C4-2B (cell line): ENCODE data around the gene HSPB6.

Experiments
- H3K27ac ChIP-seq: fragments of 450-650 bp; 2 replicates; pipeline ENCODE4 v1.5.1; 2017
- ZFX ChIP-seq: fragments of 450-650 bp; IDR thresholded peaks from 2 replicates; pipeline ENCODE4 v1.6.1; 2017
- TF ChIP-seq, protein P1 (sequence below): fragments of 450-650 bp; conservative IDR thresholded peaks from 2 replicates; pipeline ENCODE4 v1.5.1; 2017; ENCODE audit warnings: mild to moderate bottlenecking

HSPB6 gene

DNA sequence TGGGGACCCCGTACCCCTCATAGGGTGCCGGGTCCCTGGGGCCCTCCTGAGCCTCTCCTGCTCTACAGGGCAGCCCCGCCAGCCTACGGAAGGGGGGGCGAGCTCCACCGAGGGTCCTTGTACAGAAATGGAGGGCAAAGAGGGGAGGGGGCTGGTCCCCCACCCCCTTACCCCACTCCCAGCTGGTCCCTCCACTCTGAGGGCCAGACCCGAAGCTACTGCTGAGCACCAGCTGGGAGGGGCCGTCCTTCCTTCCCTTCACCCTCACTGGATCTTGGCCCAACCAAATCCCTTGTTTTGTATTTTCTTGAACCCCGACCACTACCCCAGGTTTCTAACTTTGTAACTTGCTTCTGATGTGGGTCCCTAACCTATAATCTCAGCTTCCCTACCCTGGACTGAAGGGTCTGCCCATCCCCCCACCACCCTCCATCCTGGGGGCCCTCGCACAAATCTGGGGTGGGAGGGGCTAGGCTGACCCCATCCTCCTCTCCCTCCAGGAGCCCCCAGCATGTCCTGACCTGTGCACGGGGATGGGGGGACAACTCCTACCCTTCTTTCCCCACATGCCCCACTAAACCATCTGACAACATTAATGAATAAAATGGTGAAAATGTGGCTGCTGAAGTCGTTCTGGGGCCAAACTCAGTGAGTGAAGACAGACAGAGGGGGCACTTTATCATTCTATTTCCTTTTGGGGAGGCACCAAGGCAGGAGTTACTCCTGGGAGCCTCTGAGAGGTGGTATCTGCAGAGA lies 31.6 kb upstream of the HSPB6 start:
- TF ChIP-seq ZFX: no peak
- TF ChIP-seq, protein P1, sequence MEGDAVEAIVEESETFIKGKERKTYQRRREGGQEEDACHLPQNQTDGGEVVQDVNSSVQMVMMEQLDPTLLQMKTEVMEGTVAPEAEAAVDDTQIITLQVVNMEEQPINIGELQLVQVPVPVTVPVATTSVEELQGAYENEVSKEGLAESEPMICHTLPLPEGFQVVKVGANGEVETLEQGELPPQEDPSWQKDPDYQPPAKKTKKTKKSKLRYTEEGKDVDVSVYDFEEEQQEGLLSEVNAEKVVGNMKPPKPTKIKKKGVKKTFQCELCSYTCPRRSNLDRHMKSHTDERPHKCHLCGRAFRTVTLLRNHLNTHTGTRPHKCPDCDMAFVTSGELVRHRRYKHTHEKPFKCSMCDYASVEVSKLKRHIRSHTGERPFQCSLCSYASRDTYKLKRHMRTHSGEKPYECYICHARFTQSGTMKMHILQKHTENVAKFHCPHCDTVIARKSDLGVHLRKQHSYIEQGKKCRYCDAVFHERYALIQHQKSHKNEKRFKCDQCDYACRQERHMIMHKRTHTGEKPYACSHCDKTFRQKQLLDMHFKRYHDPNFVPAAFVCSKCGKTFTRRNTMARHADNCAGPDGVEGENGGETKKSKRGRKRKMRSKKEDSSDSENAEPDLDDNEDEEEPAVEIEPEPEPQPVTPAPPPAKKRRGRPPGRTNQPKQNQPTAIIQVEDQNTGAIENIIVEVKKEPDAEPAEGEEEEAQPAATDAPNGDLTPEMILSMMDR: no peak

DNA sequence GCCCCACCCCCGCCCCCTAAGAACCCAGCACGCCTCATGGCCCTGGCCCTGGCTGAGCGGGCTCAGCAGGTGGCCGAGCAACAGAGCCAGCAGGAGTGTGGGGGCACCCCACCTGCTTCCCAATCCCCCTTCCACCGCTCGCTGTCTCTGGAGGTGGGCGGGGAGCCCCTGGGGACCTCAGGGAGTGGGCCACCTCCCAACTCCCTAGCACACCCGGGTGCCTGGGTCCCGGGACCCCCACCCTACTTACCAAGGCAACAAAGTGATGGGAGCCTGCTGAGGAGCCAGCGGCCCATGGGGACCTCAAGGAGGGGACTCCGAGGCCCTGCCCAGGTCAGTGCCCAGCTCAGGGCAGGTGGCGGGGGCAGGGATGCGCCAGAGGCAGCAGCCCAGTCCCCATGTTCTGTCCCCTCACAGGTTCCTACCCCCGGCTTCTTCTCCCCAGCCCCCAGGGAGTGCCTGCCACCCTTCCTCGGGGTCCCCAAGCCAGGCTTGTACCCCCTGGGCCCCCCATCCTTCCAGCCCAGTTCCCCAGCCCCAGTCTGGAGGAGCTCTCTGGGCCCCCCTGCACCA lies 30.5 kb upstream of the HSPB6 start:
- H3K27ac ChIP-seq: no peak overlapping the region
- TF ChIP-seq, protein P1: no peak
- TF ChIP-seq ZFX: no peak

More for the DNA sequence above, 31.6 kb upstream of the HSPB6 start:
- no peak overlapping the region for H3K27ac ChIP-seq

DNA sequence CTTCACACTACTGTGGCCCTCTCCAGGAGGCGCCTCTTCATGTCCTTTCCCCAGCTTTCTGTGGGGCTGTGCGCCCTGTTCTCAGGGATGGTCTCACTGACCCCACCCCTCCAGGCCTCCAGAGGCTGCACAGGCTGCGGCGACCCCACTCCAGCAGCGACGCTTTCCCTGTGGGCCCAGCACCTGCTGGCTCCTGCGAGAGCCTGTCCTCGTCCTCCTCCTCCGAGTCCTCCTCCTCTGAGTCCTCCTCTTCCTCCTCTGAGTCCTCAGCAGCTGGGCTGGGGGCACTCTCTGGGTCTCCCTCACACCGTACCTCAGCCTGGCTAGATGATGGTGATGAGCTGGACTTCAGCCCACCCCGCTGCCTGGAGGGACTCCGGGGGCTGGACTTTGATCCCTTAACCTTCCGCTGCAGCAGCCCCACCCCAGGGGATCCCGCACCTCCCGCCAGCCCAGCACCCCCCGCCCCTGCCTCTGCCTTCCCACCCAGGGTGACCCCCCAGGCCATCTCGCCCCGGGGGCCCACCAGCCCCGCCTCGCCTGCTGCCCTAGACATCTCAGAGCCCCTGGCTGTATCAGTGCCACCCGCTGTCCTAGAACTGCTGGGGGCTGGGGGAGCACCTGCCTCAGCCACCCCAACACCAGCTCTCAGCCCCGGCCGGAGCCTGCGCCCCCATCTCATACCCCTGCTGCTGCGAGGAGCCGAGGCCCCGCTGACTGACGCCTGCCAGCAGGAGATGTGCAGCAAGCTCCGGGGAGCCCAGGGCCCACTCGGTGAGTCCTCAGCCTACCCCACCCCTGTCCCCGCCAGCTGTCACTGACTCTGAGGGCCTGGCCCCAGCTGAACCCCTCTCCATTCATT lies 29.7 kb upstream of the HSPB6 start:
- H3K27ac ChIP-seq: no peak overlapping the region
- TF ChIP-seq, protein P1: no peak
- TF ChIP-seq ZFX: no peak

DNA sequence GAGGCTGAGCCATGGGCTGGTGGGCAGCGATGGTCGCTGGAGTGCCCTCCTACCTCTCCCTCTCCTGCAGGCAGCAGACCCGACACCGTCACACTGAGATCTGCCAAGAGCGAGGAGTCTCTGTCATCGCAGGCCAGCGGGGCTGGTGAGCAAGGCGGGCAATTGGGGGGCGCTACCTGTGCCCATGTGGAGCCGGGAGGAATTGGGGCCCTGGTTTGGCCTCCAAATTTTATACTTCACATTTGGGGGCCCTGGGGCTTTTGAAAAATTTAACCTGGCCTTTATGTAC lies 28.5 kb upstream of the HSPB6 start:
- no peak overlapping the region for H3K27ac ChIP-seq
- TF ChIP-seq, protein P1: no peak
- no peak for TF ChIP-seq ZFX

DNA sequence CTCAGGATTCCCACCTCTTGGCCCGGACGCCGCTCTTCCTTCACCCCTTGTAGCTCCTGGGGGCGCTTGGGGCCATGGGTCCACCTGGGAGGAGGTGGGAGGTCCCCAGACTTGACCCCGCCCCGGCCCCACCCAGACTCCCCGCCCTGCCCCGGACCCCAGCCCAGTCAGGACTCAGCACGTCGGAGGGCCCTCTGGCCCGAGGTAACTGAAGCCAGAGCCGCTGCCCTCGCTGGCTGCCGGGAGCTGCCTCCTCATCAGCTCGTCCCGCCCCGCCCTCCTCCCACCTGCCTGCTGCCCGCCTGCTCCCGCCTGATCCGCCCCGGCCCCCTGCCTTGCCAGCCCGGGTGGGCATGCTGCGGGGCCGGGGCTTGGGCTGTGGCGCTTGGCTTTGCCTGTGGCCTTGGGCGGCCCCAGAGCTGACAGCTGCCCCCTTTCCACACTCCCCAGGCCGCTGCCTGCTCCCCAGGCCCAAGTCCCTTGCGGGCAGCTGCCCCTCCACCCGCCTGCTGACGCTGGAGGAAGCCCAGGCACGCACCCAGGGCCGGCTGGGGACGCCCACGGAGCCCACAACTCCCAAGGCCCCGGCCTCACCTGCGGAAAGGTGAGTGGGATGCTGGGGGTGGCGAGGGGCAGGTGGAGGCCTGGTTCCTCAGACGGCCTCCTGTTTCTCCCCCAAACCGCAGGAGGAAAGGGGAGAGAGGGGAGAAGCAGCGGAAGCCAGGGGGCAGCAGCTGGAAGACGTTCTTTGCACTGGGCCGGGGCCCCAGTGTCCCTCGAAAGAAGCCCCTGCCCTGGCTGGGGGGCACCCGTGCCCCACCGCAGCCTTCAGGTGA lies 27.9 kb upstream of the HSPB6 start:
- H3K27ac ChIP-seq: no peak overlapping the region
- no peak for TF ChIP-seq ZFX
- TF ChIP-seq, protein P1: no peak

DNA sequence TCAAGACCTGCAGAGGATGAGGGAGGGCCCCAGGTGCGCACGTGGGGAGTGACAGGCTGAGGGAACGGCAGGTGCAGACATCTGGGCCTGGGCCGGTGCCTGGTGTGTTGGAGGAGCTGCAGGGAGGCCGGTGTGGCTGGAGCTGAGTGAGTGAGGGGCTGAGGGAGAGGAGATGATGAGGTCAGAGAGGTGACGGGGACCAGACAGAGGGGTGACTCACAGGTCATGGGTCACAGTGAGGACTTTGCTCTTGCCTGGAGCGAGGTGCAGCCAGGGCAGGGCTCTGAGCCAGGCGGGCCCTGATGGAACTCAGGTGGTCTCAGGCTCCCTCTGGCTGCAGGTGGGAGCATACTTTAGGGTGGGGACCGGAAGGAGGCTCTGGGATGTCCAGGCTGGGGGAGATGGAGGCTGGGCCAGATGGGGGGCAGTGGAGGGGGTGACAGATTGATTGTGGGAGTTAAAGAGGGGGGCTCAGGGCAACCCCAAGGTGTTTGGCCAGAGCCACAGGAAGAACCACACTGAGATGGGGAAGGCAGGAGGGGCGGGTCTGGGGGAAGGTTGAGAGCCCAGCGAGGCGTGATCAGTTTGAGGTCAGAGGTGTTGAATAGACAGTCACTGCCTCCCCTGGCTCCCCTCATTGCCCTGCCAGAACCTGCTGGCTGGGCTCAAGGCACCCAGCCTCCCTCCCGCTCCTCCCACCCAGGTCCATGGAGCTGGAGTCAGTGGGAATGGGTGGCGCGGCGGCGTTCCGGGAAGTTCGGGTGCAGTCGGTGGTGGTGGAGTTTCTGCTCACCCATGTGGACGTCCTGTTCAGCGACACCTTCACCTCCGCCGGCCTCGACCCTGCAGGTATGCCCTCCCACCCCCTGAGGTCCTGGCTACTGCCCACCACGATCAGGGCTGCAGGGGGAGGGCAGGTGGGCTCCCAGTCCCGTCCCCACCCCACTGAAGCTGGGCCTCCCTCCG lies 26.9 kb upstream of the HSPB6 start:
- no peak overlapping the region for H3K27ac ChIP-seq
- TF ChIP-seq, protein P1: no peak
- no peak for TF ChIP-seq ZFX
